Measurements from ENCODE around the gene TAGAP. TPM values are rescaled to one million over a fixed set of nuclear protein-coding genes. Genes with fewer than 3 reads are reported as not detected.
A peak's percentile ranks its signal among the peaks of the same experiment; 100 is the strongest.
"Not testable (repeated sequence)": the region's sequence is repeated elsewhere in the genome, so short reads cannot be mapped to it uniquely, and the experiment has no call there.

TAGAP gene
- total RNA-seq, 2 donors from 2014 or later: 1.6 to 2.6 TPM

DNA sequence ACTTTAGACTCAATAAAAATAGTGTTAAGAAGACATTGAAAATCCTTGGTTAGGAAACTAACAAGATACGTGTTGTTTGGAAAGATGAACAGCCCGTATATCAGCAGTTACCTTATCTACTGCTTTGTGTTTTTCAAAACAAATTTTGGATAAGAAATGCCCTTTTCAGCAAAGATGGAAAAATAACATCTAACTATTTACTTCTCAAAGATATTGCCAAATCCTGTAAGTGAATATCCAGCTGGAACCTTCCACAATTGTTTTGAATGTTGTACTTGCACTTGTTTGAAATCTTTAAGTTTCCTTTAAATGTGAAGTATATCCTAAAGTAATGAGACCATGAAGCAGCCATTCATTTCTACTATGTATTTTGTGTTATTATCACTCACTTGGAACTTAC, 14.6 kb downstream of the TAGAP start:
- DNase-seq (no peak), ATAC-seq (no peak)
- intact Hi-C loops (cut with DNase I): no loop called here

DNA sequence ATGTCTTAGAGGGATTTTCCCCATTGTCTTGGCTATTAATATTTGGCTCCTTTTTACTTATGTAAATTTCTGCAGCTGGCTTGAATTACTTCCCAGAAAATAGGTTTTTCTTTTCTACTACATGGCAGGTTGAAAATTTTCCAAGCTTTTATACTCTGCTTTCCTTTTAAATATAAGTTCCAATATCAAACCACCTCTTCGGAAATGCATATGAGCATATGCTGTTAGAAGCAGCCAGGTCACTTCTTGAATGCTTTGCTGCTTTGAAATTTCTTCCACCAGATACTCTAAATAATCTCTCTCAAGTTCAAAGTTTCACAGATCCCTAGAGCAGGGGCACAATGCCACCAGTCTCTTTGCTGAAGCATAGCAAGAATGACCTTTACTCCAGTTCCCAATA, 19.6 kb downstream of the TAGAP start:
- ATAC-seq; DNase-seq; intact Hi-C loops (cut with DNase I): not testable (repeated sequence)

DNA sequence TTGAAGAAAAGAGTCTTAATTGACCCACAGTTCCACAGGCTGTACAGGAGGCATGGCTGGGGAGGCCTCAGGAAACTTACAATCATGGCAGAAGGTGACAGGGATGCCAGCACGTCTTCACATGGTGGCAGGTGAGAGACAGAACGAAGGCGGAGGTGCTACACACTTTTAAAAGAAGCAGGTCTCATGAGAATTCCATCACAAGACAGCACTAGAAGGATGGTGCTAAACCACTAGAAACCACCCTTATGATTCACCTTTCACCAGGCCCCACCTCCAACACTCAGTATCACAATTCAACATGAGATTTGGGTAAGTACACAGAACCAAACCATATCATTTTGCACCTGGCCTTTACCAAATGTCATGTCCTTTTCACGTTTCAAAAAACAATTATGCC, 20.9 kb downstream of the TAGAP start:
- intact Hi-C loops (cut with DNase I): no loop called here
- ATAC-seq: no peak
- no peak for DNase-seq

DNA sequence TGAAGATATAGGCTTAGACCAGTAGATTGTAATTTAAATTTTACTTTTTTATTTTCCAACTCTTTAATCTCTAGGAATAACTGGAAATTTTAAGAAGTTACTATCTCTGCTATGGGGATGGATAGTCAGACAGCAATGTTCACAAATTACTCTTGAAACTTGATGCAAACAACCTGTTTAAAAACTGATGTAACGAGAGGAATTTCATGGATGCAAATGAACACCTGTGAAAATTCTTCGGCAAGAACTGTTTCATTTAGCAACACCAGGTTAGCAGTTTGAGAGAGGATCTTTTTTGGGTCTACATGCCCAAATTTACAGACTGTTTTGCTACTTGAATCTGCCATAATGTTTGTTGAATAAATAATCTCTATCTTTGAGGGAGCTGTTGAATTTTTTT, 24.8 kb downstream of the TAGAP start:
- DNase-seq (no peak), ATAC-seq (no peak)
- intact Hi-C loops (cut with DNase I): no loop called here

DNA sequence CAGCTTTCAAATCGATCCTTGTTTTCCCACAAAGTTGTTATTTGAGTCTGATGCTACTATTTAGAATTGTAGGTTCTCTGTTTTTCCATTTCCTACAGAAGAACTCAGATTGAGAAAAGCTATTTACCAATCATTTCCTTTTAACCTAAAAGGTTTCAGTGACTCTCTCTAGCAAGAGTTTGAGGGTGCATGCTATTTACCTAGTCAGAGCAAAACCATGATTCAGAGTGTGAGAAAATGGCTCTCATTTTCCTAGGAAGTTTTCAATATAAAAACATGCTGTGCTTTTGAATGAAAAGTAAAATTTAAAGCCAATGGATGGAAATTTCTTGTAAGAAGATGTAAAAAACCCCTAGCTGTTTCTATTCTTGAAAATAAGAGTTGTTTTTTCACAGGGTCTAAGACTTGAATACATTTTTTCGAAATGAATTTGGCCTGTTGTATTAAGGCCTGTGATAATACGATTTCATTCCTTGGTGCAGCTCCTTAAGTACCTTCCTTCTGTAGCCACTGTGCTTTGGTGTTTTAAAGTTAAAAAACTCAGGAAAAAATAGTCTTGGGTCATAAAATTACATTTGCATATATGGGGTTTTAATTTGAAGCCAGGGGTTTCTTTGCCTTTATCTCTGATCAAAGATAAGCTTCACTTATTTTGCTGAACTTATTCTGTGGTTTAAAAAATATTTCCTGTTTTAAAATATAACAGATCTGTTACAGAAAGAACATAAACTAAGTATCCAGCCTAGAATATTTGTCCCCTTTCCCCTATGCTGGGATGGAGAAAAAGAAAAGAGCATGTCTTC, 26.8 kb downstream of the TAGAP start:
- DNase-seq: no peak
- intact Hi-C loops (cut with DNase I): no loop called here
- ATAC-seq: no peak

DNA sequence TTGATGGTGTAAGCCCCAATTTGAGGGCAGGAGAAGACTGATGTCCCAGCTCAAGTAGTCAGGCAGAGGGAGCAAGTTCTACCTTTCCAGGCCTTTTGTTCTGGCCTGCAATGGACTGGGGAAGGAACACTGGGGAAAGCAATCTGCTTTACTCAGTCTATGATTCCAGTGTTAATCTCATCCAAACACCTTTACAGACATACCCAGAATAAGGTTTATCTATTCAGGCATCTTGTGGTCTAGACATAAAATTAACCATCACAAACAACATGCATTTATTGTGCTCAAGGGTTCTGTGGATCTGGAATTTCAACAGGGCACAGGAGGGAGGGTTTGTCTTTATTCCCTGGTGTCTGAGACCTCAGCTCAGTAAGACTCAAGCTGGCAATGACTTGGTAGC, 30.4 kb downstream of the TAGAP start:
- intact Hi-C loops (cut with DNase I): no loop called here
- ATAC-seq: no peak
- DNase-seq: no peak

DNA sequence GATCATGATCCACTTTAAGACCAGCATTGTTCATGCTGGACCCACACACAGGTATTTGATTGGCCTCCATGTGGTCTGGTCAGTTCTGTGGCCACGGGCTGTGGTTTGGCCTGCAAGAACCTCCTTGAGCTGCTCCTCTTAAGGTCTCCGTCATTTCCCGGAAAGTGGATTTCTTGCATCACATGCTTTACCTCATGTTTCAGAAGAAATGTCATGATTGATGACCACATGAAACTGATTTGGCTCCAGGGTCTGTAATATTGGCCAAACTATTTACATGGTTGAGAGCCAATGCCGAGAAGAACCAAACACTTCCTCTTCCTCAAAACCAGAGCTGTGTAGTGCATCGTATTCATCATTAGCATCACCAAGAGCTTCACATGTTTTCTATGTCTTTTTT, 31.6 kb downstream of the TAGAP start:
- ATAC-seq (peak in 1 of 2 donors; percentile 33), DNase-seq (no peak)
- intact Hi-C loops (cut with DNase I): no loop called here

DNA sequence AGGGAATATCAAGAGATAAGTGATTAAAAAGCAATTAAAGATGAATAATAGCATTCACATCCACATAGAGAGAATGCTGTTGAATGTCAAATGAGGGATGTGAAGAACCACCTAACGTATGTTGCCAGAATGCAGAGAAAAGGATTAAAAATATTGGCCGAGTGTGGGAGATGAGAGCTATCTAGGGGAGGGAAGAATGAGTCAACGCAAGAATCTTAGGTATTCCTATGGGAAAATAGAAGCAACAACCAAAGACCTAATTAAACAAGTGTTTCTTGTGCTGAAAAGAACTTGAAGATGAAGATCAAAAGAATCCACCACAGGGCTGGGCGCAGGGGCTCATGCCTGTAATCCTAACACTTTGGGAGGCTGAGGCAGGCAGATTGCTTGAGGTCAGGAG, 32.6 kb downstream of the TAGAP start:
- peak in 1 of 2 donors; percentile 66 for ATAC-seq
- DNase-seq: no peak
- intact Hi-C loops (cut with DNase I): no loop called here

DNA sequence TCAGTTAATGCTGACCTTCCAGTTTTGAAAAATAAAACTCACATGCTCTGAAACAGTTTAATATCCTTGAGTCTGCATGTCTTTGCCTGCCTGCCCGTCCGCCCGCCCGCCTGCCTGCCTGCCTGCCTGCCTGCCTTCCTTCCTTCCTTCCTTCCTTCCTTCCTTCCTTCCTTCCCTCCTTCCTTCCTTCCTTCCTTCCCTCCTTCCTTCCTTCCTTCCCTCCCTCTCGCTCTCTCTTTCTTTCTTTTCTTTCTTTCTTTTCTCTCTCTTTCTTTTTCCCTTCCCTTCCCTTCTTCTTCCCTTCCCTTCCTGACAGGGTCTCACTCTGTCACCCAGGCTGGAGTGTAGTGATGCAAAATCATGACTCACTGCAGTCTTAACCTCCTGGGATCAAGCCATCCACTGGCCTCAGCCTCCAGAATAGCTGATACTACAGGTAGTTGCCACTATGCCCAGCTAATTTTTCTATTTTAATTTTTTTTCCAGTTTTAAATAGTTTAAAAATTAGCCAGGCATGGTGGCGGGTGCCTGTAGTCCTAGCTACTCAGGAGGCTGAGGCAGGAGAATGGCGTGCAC, 34.7 kb downstream of the TAGAP start:
- DNase-seq; intact Hi-C loops (cut with DNase I): not testable (repeated sequence)
- ATAC-seq: peak in 1 of 2 donors; percentile 37

DNA sequence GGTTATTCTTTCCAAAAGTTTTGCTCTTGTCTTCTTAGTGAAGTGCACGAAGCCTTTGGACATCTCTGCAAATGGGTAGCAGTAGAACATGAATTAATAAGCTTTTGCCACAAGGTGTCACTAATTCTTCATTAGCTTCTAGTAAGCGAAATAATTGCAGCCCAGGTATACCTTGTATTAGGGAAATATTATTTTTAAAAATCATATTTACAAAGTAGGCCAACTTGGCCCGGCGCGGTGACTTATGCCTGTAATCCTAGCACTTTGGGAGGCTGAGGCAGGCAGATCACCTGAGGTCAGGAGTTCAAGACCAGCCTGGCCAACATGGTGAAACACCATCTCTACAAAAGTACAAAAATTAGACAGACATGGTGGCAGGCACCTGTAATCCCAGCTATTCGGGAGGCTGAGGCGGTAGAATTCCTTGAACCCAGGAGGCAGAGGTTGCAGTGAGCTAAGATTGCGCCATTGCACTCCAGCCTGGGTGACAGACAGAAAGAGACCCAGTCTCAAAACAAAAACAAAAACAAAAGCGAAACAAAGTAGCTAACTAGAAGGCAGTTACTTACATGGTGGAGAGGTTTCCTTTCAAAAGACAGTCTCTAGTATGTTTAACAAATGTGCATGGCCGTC, 36.0 kb downstream of the TAGAP start:
- no peak for DNase-seq
- ATAC-seq: peak in 1 of 2 donors; percentile 40
- intact Hi-C loops (cut with DNase I): loop anchor here in 1 of 2 donors (2.0 to 10.0 kb wide), 2 partner anchors 96 to 126 kb away; no protein-coding TSS in a partner anchor

DNA sequence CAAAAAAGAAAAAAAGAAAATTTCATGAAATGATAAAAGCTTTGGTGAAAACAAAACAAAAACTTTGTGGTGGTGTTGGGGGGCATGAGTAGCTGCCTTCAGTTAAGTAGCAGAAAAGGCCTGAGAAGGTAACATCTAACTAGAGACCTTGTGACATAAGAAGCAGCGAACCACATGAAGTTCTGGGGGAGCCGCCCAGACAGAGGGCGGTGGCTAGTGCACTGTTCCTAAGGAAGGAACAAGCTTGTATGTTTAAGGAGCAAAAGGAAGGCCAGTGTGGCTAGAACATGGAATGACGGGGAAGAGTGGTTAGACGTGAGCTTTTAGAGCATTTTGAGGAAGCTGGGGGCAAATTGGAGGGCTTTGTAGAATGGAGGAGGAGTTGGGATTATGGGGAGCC, 37.3 kb downstream of the TAGAP start:
- ATAC-seq: no peak
- no peak for DNase-seq
- intact Hi-C loops (cut with DNase I): loop anchor here in 1 of 2 donors (10.0 kb wide), 1 partner anchor 97 kb away; no protein-coding TSS in a partner anchor

DNA sequence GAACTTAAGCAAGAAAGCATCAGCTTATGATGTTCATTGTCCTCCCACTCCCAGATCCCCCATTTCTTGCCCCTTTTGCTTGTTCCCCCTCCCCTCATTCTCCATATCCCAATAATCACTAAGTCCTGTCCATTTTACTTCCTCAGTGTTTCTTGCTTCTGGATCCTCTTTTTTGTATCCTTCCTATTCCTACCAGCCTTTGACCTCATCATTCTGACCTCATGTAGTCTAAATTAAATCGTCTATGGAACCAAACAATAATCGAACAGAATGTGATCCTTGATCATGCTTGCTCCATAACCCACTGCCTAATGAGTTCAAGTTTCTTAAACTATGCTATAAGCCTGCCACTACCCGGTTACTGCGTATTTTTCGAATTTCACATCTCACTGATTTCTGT, 39.4 kb downstream of the TAGAP start:
- intact Hi-C loops (cut with DNase I): loop anchor here in 1 of 2 donors (10.0 kb wide), 1 partner anchor 99 kb away; no protein-coding TSS in a partner anchor
- DNase-seq (no peak), ATAC-seq (no peak)

DNA sequence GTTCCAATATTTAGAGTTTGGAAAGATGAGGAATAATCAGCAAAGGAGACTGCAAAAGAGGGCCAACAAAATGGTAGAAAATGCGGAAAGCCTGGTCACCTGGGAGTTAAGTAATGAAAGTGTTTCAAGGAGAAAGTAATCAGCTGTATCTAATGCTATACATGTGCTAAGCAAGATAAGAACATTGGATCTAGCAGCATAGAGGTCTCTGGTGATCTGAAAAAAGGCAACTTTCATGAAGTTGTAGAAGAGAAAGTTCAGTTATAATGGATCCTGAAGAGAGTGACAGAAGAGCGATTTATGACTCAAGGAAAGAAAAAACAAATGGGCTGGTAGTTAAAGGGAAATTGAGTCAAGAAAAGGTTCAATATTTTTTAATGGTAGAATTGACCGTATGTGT, 40.2 kb downstream of the TAGAP start:
- intact Hi-C loops (cut with DNase I): loop anchor here in 1 of 2 donors (10.0 kb wide), 1 partner anchor 100 kb away; no protein-coding TSS in a partner anchor
- ATAC-seq: no peak
- DNase-seq: no peak

DNA sequence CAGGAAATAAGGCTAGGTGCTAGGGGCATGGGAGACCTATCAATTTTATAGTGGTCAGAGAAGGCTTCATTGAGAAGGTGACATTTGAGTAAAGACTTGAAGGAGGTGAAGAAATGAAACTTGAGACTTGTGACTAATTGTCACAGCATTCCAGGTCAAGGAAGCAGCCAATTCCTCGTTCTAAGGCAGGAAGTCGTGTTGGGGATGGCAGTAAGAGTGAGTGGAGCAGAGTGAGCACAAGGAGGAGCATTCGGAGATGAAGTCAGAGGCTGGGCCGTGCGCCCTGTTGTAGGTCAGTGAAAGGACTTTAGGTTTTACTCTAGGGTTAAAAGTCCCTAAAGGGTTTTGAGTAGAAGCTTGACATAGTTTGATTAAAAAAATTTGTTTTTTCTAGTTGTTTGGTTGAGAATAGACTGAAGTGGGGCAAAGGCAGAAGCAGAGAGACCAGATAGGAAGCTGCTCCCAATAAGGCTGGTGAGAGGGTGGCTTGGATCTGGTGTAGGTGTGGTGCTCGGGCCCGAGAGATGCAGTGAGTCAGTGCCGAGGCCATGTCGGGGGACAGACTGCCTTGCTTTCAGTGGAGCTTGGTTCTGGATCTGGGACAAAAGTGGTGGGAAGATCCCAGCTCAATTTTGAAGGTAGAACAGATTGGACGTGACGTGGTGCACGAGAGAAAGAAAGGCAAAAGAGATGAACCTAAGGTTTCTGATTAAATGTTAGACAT, 42.2 kb downstream of the TAGAP start:
- intact Hi-C loops (cut with DNase I): loop anchor here in 1 of 2 donors (10.0 kb wide), 1 partner anchor 102 kb away; no protein-coding TSS in a partner anchor
- no peak for DNase-seq
- ATAC-seq: no peak

DNA sequence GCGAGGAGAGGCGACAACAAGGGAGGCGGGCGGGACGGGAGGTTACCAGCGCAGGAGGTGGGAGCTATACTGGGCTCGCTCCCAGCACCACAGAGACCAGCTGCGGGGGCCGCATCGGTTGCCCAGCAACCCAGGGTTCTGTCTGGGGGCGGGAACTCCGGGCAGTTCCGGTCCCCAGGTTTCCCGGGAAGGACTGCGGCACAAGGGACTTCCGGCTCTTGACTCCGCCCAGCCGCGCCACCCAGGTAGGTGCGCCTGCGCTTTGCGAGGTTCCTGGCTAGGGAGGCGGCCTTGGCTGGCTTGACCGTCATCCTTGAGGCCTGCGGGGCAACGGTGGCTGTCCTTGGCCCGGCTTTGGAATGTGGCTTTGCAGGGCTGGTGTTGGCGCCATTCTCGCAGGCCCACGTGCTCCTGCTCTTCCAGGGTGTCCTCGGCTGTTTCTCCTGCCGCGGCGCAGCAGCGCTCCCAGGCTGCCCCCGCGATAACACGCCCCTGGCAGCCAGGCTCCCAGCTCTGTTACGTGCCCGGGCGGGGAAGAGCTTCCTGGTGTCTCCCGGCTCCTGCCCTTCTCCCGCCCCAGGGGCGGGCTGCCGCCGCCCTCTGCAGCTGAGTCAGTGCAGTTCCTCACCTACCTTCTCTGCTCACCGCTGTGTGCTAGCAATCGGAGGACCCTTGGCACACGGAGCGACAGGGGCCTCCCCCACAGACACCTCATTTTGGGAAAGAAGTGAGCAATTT, 45.0 kb downstream of the TAGAP start, which contains the start of gene RSPH3:
Gene RSPH3, minus strand, starts transcription at position 537 of the 738 bp plus-strand sequence. CDS start 652 bp downstream, outside the sequence.
- DNase-seq (peak; percentile 94), ATAC-seq (peak; percentile 96 to 97)
- intact Hi-C loops (cut with DNase I): loop anchor here in 1 of 2 donors (10.0 kb wide), 1 partner anchor 105 kb away; no protein-coding TSS in a partner anchor

DNA sequence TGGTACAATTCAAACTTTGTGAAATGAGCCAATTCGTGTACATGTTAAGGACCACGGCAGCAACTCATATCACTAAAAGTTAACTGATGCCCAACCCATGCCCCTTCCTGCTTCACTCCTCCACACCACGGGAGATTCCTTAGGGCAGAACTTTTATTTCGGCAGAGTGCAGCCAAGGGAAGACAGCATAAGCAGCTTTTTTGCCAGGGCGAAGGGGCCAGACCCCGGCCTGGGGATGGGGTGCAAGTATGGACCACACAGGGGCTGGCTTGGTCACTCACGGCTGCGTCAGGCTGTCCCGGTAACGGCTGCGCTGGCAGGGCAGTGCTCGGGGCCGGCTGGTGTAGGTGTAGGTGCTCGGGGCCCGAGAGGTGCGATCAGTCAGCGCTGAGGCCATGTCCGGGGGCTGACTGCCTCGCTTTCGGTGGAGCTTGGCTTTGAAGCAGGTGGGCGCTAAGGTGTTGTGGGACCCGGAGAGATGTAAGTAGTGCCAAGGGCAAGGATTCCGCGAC, 45.6 kb downstream of the TAGAP start:
- peak; percentile 13 to 48 for ATAC-seq
- intact Hi-C loops (cut with DNase I): no loop called here
- DNase-seq: no peak

DNA sequence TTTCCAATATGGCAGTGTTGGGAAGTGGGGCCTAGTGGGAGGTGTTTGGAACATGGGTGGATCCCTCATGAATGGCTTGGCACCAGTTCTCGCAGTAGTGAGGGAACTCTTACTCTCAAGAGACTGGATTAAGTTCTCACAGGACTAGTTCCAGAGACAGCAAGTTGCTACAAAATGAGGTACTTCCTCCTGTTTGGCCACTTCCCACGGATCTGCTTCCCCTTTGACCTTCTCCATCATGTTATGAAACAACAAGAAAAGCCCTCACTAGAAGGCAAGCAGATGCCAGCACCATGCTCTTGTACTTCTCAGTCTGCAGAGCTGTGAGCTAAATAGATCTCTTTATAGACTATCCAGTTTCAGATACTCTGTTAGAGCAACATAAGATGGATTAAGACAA, 47.9 kb downstream of the TAGAP start:
- ATAC-seq (no peak), DNase-seq (no peak)
- intact Hi-C loops (cut with DNase I): no loop called here

DNA sequence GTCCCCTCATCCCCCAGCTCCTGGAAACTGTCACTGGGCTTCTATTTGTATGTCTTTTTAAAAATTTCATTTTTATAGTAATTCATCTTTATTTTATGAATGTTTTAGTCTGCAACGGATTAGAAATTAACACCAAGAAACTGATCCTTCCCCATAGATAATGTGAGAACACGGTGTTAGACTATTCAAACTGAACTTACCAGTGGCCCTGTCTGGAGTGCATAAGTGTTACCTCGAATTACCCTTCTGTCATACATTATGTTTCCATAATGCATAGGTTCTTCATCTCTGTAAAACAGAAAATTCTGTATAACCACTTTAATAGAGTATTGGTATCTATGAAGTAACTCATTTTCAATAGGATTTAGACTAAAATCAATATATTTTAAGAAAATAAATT, 51.2 kb downstream of the TAGAP start:
- intact Hi-C loops (cut with DNase I): no loop called here
- no peak for ATAC-seq
- DNase-seq: no peak

Data from left cardiac atrium (tissue), 4 donors.